GM18868 (cell line): ENCODE measurements around the gene MMP24.
"Not testable (repeated sequence)": the region's sequence is repeated elsewhere in the genome, so short reads cannot be mapped to it uniquely, and the experiment has no call there.

Source experiments
- ATAC-seq: cut with Tn5 transposase; IDR thresholded peaks from one replicate; pipeline ENCODE4 v1.9.1; 2021; ENCODE audit warnings: mild to moderate bottlenecking, moderate library complexity; ENCODE audit not compliant: unreplicated experiment

The MMP24 gene

GRCh38 chr20:35226126-35226883 is at the start of gene MMP24:
Gene MMP24 (plus strand): TSS chr20:35226690. CDS start chr20:35226739, 49 bp downstream.
- no peak for ATAC-seq

- ATAC-seq: no peak
Measured at GRCh38 chr20:35179292-35180212, 46.9 kb upstream of the MMP24 start.

GRCh38 chr20:35180266-35180665 is 46.2 kb upstream of the MMP24 start:
- ATAC-seq: no peak

- ATAC-seq: no peak
Measured at GRCh38 chr20:35181731-35182130, 44.8 kb upstream of the MMP24 start.

- not testable (repeated sequence) for ATAC-seq
Measured at GRCh38 chr20:35186691-35187289, 39.7 kb upstream of the MMP24 start.

- no peak for ATAC-seq
Measured at GRCh38 chr20:35187584-35188190, 38.8 kb upstream of the MMP24 start.

GRCh38 chr20:35189223-35189622 is 37.3 kb upstream of the MMP24 start:
- not testable (repeated sequence) for ATAC-seq

- ATAC-seq: no peak
Measured at GRCh38 chr20:35190556-35190955, 35.9 kb upstream of the MMP24 start.

- ATAC-seq: no peak
Measured at GRCh38 chr20:35191419-35192117, 34.9 kb upstream of the MMP24 start.

GRCh38 chr20:35192118-35192872 is 34.2 kb upstream of the MMP24 start:
- ATAC-seq: no peak

- not testable (repeated sequence) for ATAC-seq
Measured at GRCh38 chr20:35193031-35193791, 33.3 kb upstream of the MMP24 start.

GRCh38 chr20:35196313-35196712 is 30.2 kb upstream of the MMP24 start:
- ATAC-seq: no peak

GRCh38 chr20:35199740-35200139 is 26.8 kb upstream of the MMP24 start:
- no peak for ATAC-seq

GRCh38 chr20:35200267-35200666 is 26.2 kb upstream of the MMP24 start:
- ATAC-seq: no peak

GRCh38 chr20:35201467-35201866 is 25.0 kb upstream of the MMP24 start:
- not testable (repeated sequence) for ATAC-seq

- ATAC-seq: no peak
Measured at GRCh38 chr20:35206802-35207201, 19.7 kb upstream of the MMP24 start.

- ATAC-seq: no peak
Measured at GRCh38 chr20:35207950-35208611, 18.4 kb upstream of the MMP24 start.
